Dedifferentiated amniotic fluid mesenchymal stem cell (primary cell): ENCODE results near the gene HNF1A.
A peak's percentile ranks its signal among the peaks of the same experiment; 100 is the strongest.

Experiments
- DNase-seq: peaks from one replicate; pipeline ENCODE4 v3.0.0-alpha.2; 2016; ENCODE audit errors: extremely low spot score

HNF1A gene

DNA sequence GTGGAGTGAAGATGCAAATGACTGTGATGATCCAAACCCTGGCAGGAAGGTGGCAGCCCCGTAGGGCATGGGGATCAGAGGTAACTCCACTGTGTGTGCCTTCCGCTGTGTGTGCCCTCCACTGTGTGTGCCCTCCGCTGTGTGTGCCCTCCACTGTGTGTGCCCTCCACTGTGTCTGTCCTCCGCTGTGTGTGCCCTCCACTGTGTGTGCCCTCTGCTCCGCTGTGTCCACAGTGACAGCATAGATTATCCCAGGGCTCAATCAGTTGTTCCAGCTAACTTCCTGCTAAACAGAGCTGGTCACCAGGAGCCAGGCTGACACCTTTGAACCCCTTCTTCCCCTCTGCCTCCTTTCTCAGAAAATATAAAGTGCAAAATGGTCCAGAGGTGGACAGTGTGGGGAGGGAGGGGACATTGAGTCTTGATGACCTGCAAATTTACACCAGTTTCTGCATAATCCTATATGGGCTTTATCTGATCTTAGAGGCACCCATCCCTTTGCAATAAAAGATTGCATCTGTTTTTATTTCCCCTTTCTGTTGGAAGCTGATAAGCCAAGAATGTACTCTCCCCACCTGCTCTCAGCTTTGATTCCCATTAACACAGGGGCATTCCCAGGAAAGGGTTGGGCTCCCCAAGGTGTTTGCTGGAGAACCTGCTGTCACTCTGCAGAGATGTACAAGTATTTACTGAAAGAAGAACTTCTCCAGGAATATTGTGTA lies 21.6 kb upstream of the HNF1A start:
- DNase-seq, result no peak

GRCh38 chr12:120959111-120959878 lies 19.0 kb upstream of the HNF1A start:
- DNase-seq, result no peak

GRCh38 chr12:120960657-120961056 lies 17.7 kb upstream of the HNF1A start:
- no peak for DNase-seq

- no peak for DNase-seq
Observed at GRCh38 chr12:120961604-120962531, 16.5 kb upstream of the HNF1A start.

DNA sequence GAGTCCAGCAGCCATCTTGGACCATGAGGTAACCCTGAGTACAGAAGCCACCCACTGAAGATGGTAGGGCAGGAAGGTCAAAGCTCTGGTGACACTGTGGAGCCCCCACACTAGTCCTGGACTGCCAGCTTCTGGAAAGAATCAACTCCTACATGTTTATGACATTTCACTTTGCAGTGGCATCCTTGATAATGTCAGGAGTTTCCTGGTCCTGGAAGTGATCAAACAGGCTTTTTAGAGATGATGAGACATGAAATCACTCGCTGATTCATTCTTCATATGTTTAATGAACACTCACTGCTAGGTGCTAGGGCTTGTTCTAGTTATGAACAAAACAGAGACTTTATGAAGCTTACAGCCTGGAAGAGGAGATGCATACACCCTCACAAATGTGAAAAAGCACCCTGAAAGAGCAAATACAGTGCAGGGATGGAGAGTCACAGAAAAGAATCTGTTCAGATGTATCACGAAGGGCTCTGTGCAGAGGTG lies 15.8 kb upstream of the HNF1A start:
- no peak for DNase-seq

GRCh38 chr12:120964298-120964697 lies 14.0 kb upstream of the HNF1A start:
- DNase-seq, result no peak

DNA sequence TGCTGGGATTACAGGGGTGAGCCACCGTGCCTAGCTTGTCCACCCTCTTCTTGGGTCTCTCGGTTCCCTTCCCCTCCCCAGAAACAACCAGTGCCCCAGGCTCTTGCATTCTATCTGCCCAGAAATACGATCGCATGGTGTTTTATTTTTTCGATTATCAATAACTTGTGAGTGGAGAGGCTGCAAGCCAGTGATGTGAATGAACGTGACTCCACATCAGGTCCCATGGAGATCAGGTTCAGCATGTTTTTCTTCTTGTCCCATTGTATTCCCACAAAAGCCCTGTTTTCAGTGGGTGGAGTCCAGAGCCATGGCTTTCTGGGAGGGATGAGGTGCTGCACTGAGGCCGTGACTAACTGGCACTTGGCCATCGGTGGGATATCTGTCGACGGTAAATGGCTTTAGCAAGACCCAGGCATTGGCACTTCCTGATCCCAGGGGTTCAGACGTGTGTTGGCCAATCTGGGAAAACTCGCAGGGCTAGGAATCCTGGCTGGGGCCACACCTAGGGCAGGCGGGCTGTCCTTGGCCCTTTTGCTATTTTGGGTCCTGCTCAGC lies 12.7 kb upstream of the HNF1A start:
- DNase-seq, result no peak

- DNase-seq, result no peak
Observed at GRCh38 chr12:120970310-120970709, 8.0 kb upstream of the HNF1A start.

DNA sequence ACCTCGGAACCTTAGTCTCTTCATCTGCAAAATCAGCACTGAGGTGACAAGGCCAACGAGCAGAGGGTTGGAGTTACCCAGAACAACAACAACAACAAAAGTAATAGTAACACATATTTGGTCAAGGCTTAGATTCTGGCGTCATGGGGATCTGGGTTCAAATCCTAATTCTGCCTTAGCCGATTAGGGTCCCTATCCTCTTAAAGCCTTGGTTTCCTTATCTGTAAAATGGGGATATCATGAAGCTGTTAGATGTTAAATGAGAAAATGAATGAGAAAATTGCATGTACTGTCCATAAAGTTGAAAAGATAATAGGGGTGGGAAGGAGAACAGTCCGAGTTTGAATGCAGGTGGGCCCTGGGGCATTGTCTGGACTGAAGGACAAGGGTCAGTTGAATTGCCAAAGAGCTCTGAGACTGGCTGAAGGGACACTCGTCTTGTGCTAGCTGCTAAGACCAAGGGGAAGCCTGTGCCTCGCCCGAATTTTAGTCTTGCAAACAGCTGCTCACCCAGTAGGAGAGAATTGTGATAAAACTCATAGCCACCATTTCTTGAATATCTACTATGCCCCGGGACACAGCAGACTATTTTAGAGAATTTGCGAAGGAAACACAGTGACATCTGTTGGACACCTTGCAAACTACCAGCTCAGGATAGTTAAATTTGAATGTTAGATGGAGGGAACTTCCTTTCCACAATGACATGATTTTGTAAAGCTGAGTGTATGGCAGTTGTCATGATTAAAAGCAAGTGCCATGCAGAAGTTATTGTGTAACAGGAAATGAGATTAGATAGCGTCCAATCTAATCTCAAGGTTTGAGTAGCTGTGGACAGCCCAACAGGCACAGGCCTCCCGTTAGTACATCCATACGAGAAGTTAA lies 6.8 kb upstream of the HNF1A start:
- DNase-seq, result peak; percentile 66

- no peak for DNase-seq
Observed at GRCh38 chr12:120972870-120973543, 5.3 kb upstream of the HNF1A start.

DNA sequence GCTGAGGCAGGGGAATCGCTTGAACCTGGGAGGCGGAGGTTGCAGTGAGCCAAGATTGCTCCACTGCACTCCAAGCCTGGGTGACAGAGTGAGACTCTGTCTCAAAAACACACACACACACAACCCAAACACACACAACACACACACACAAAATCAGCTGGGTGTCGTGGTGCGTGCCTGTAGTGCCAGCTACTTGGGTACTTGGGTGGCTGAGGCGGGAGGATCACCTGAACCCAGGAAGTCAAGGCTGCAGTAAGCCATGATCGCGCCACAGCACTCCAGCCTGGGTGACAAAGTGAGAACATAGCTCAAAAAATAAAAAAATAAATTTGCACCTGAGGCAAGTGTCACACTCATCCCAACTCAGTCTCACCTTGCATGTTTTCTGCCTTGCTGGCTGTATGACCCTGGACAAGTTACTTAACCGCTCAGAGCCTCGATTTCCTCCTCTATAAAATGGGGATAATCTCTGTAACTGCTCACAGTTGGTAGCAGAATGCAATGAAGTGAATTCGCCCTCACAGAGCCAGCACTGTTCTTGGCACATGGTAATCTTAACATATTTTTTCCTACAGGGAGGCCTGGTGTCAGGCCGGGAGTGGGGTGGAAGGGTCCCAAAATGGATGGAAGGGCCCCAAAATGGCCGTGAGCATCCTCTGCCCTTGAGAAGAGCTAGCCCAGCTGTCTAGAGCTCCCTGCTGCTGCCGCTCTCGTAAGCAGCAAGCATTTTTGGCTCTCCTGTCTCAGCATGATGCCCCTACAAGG lies 630 bp upstream of the HNF1A start:
- DNase-seq, result no peak

- DNase-seq, result no peak
Observed at GRCh38 chr12:120979220-120979861, 998 bp downstream of the HNF1A start.

- DNase-seq, result no peak
Observed at GRCh38 chr12:120979862-120980696, 1.7 kb downstream of the HNF1A start.

DNA sequence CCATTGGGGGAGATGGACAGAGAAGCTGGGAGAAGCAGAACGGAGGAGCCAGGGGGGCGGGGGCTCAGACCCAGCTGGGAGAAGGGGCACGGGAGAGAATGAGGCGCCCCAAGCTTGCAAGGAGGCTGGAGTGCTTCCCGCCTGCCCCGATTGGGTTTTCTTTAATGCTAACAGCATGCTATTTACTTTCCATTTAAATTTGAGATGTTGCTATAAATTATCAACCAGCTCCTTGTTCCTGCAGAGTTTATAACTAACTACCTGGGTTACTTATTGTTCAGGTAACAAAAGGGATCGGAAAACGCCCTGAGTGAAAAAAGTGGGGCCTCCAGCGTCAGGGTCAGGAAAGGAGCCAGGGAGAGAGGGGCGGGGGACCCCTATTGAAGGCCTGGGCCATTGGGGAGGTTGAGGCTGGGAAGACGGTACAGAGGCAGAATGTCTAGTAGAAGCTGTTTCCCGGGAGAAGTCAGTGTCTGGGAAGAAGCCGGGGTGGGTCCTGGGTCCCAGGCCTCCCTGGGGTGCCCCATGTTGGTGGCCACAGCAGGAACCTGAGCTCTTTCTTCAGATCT lies 2.5 kb downstream of the HNF1A start:
- DNase-seq, result no peak

- DNase-seq, result no peak
Observed at GRCh38 chr12:120981407-120981941, 3.1 kb downstream of the HNF1A start.

DNA sequence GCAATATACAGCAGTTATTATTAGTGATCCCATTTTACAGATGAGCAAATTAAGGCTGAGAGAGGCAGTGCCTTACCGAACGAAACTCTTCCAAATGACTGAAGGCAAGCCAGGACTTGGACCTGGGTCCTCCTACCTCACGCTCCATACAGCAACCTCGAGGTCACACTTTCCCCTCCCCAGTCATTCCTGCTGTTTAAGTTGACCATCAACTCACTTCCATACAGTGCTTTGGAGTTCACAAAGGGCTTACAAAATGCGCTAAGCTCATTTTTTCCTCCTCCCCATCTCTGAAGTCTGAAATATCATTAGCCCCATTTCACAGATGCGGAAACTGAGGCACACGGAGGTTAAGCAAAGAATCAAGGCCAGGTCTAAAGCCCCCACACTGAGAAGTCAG lies 4.3 kb downstream of the HNF1A start:
- no peak for DNase-seq

GRCh38 chr12:120983759-120984158 lies 5.4 kb downstream of the HNF1A start:
- no peak for DNase-seq
